Endodermal cell (in vitro differentiated cells): ENCODE results near the gene TNFAIP8L1. TPM values are rescaled to one million over a fixed set of nuclear protein-coding genes. Genes with fewer than 3 reads are reported as not detected.

ENCODE experiments used
- DNase-seq: peaks from one replicate; pipeline ENCODE4 v3.0.0-alpha.2; 2017
- H3K27ac ChIP-seq: 2 replicates; pipeline ENCODE4 v1.5.1; 2013; ENCODE audit warnings: mild to moderate bottlenecking, low read depth, low read length, moderate library complexity
- H3K27me3 ChIP-seq: 2 replicates; pipeline ENCODE4 v1.6.1; 2013; ENCODE audit warnings: mild to moderate bottlenecking, low read length, moderate library complexity; ENCODE audit not compliant: insufficient read depth, control insufficient read depth, poor library complexity, severe bottlenecking
- H3K36me3 ChIP-seq: 2 replicates; pipeline ENCODE4 v1.7.0; 2013; ENCODE audit warnings: mild to moderate bottlenecking, low read length, moderate library complexity; ENCODE audit not compliant: control insufficient read depth, insufficient read depth
- H3K4me1 ChIP-seq: one replicate; pipeline ENCODE4 v1.7.0; 2013; ENCODE audit warnings: low read length; ENCODE audit not compliant: control insufficient read depth, insufficient read depth
- H3K4me3 ChIP-seq: 2 replicates; pipeline ENCODE4 v1.5.1; 2013; ENCODE audit warnings: mild to moderate bottlenecking, low read length, moderate library complexity
- H3K9ac ChIP-seq: 2 replicates; pipeline ENCODE4 v1.6.1; 2013; ENCODE audit warnings: mild to moderate bottlenecking, low read length, moderate library complexity; ENCODE audit not compliant: poor library complexity, severe bottlenecking; ENCODE audit errors: extremely low read depth
- H3K9me3 ChIP-seq: 2 replicates; pipeline ENCODE4 v1.6.1; 2013; ENCODE audit warnings: mild to moderate bottlenecking, low read length, moderate library complexity; ENCODE audit not compliant: control insufficient read depth
- H3K27ac Mint-ChIP-seq: 2 replicates; pipeline ENCODE4 v1.8.0; 2020; ENCODE audit warnings: mixed read lengths
- H3K27me3 Mint-ChIP-seq: 2 replicates; pipeline ENCODE4 v1.8.0; 2021; ENCODE audit warnings: mild to moderate bottlenecking, mixed read lengths; ENCODE audit not compliant: insufficient read depth
- H3K36me3 Mint-ChIP-seq: 2 replicates; pipeline ENCODE4 v1.8.0; 2020; ENCODE audit warnings: low read depth, mixed read lengths
- H3K4me1 Mint-ChIP-seq: 2 replicates; pipeline ENCODE4 v1.8.0; 2020; ENCODE audit warnings: mixed read lengths
- H3K4me3 Mint-ChIP-seq: 2 replicates; pipeline ENCODE4 v1.8.0; 2020; ENCODE audit warnings: mild to moderate bottlenecking, moderate library complexity, mixed read lengths
- H3K9me3 Mint-ChIP-seq: 2 replicates; pipeline ENCODE4 v1.8.0; 2020; ENCODE audit warnings: mild to moderate bottlenecking, mixed read lengths
- WGBS, 2 experiments: methylation state at CpG; one replicate each; pipeline versions ENCODE4 v1.1.5 to v1.1.7; 2013; ENCODE audit warnings: missing lambda C conversion rate in 2 of 2, mixed read lengths in 1 of 2; ENCODE audit not compliant: insufficient coverage in 1 of 2, insufficient read length in 1 of 2; 5-methylcytosine and 5-hydroxymethylcytosine counted together
- total RNA-seq, 2 donors: library from RNA; stranded (reverse); fragmentation: NEBNext Ultra II Directional in 1 of 2; extraction: Animal tissue kit (Norgen Biotek cat#: 25700) in 1 of 2; gene quantifications; 2 replicates in 1 of 2; 3 replicates in 1 of 2; pipeline ENCODE4 v1.2.1, GENCODE V29; 2021
- TF ChIP-seq, protein P1 (sequence below): fragments of 200-600 bp; sonication (generic); conservative IDR thresholded peaks from 2 replicates; pipeline ENCODE4 v1.5.0; 2021; ENCODE audit warnings: antibody characterized with exemption, mild to moderate bottlenecking

Gene TNFAIP8L1
- total RNA-seq, 2 donors from 2014 or later = 18.1 to 25.5 TPM

DNA sequence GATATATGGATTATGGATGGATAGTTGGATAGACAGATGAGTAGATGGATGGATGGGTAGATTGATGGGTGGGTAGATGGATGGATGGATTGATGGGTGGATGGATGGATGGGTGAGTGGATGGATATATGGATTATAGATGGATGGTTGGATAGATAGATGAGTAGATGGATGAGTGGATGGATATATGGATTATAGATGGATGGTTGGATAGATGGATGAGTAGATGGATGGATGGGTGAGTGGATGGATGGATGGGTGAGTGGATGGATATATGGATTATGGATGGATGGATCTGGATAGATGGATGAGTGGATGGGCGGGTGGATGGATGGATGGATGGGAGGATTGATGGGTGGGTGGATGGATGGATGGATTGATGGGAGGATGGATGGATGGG, 36.4 kb upstream of the TNFAIP8L1 start:
- Histone ChIP-seq H3K27me3 (peaks cover 26% of the 10 kb centered on the region), H3K27ac (no peak overlapping the region), H3K9me3 (no peaks in the 10 kb centered on the region), H3K4me1 (no peaks in the 10 kb centered on the region), H3K9ac (no peak overlapping the region), H3K36me3 (no peaks in the 10 kb centered on the region), H3K4me3 (no peak overlapping the region)
- Mint-ChIP-seq H3K9me3 (no peaks in the 10 kb centered on the region), H3K27me3 (peaks cover 30% of the 10 kb centered on the region), H3K27ac (no peak overlapping the region), H3K36me3 (no peaks in the 10 kb centered on the region), H3K4me1 (no peaks in the 10 kb centered on the region), H3K4me3 (no peak overlapping the region)
- DNase-seq = no peak
- TF ChIP-seq, protein P1, sequence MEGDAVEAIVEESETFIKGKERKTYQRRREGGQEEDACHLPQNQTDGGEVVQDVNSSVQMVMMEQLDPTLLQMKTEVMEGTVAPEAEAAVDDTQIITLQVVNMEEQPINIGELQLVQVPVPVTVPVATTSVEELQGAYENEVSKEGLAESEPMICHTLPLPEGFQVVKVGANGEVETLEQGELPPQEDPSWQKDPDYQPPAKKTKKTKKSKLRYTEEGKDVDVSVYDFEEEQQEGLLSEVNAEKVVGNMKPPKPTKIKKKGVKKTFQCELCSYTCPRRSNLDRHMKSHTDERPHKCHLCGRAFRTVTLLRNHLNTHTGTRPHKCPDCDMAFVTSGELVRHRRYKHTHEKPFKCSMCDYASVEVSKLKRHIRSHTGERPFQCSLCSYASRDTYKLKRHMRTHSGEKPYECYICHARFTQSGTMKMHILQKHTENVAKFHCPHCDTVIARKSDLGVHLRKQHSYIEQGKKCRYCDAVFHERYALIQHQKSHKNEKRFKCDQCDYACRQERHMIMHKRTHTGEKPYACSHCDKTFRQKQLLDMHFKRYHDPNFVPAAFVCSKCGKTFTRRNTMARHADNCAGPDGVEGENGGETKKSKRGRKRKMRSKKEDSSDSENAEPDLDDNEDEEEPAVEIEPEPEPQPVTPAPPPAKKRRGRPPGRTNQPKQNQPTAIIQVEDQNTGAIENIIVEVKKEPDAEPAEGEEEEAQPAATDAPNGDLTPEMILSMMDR = no peak
- 95 to 100% methylated on average over 1 of the region's 1 CpG for WGBS, 2 experiments

GRCh38 chr19:4604912-4605311, 34.4 kb upstream of the TNFAIP8L1 start:
- TF ChIP-seq, protein P1 = no peak
- H3K27ac Mint-ChIP-seq = no peak overlapping the region

DNA sequence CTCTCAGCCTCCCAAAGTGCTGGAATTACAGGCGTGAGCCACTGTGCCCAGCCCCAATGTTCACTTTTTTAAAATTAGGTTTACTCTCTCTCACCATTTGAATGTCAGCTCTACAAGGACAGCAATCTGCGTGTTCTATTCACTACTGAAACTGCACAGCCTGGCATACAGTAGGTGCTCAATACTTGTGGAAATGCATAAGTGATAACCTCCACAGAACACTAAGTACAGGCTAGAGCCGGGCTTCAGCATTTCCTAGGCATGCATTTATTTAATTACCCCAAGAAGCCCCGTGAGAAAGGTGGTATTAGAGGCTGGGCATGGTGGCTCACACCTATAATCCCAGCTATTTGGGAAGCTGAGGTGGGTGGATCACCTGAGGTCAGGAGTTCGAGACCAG, 33.1 kb upstream of the TNFAIP8L1 start:
- H3K9ac ChIP-seq = no peak overlapping the region
- Mint-ChIP-seq H3K4me3 (no peak overlapping the region), H3K36me3 (no peaks in the 10 kb centered on the region), H3K9me3 (no peaks in the 10 kb centered on the region), H3K27me3 (peaks cover 15% of the 10 kb centered on the region), H3K27ac (no peak overlapping the region), H3K4me1 (peaks cover 5% of the 10 kb centered on the region)
- H3K4me3 ChIP-seq = no peak overlapping the region
- H3K36me3 ChIP-seq = no peaks in the 10 kb centered on the region
- H3K9me3 ChIP-seq = no peaks in the 10 kb centered on the region
- no peaks in the 10 kb centered on the region for H3K4me1 ChIP-seq
- DNase-seq = no peak
- H3K27ac ChIP-seq = no peak overlapping the region
- TF ChIP-seq, protein P1 = no peak
- 86 to 100% methylated on average over 4 to 5 of the region's 5 CpGs for WGBS, 2 experiments
- peaks cover 7% of the 10 kb centered on the region for H3K27me3 ChIP-seq

More at GRCh38 chr19:4604912-4605311, 34.4 kb upstream of the TNFAIP8L1 start:
- H3K4me1 ChIP-seq = no peaks in the 10 kb centered on the region
- no peak overlapping the region for H3K4me3 ChIP-seq
- Mint-ChIP-seq H3K4me3 (no peak overlapping the region), H3K36me3 (no peaks in the 10 kb centered on the region), H3K27me3 (peaks cover 16% of the 10 kb centered on the region), H3K9me3 (no peaks in the 10 kb centered on the region), H3K4me1 (peaks cover 3% of the 10 kb centered on the region)
- no peaks in the 10 kb centered on the region for H3K36me3 ChIP-seq
- H3K9ac ChIP-seq = no peak overlapping the region
- no peak overlapping the region for H3K27ac ChIP-seq
- peaks cover 9% of the 10 kb centered on the region for H3K27me3 ChIP-seq
- no peak for DNase-seq
- no peaks in the 10 kb centered on the region for H3K9me3 ChIP-seq
- WGBS, 2 experiments = 86 to 88% methylated on average over 4 to 5 of the region's 6 CpGs
